ENCODE results near the gene AJAP1. TPM values are rescaled to one million over a fixed set of nuclear protein-coding genes. Genes with fewer than 3 reads are reported as not detected.

AJAP1 gene
- total and polyA plus RNA-seq, 9 donors: 1.2 to 20.8 (median 12.5) TPM

DNA sequence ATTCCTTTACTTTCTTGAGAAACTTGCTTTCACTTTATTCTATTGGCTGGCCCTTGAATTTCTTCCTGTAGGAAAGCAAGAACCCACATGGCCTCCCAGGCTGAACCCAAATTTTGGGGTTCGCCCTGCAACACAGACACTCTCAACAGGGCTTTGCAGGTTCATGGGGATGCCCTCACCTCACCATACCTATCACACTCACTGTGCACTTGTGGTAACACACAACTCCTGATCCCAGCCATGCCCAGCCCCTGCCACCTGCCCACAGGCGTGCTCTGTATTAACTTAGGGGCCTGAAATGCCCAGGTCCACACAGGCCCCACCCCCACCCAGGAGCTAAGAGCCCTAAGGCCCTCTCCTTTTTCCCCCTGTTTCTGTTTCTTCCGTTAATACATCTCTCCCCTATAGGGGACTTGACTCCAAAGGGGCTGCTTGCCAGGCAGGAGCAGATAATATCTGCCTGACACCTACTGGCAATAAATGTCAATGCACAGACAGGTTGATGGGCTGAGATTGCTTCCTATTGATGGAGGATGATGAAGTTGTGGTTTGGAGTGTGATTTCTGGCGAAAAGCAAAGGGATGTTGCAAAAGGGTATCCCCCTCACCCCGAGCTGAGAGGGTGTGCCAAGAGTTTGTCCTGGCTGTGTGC, 171.5 kb downstream of the AJAP1 start:
- Histone ChIP-seq H3K36me3 (no peaks in the 10 kb centered on the region), H3K4me3 (no peak overlapping the region), H3K27ac (no peak overlapping the region), H3K9me3 (no peaks in the 10 kb centered on the region), H3K27me3 (no peaks in the 10 kb centered on the region), H3K4me1 (ENCODE audit: insufficient read depth) (peaks cover 3% of the 10 kb centered on the region)
- 66 to 71% (median 70%) methylated on average over 5 of the region's 5 CpGs for WGBS, 3 donors
- no peak for DNase-seq
- TF ChIP-seq EP300 (IDR thresholded peaks at IDR 0.05) (no peak), POLR2A (IDR thresholded peaks at IDR 0.05) (no peak)
- TF ChIP-seq, protein P1, sequence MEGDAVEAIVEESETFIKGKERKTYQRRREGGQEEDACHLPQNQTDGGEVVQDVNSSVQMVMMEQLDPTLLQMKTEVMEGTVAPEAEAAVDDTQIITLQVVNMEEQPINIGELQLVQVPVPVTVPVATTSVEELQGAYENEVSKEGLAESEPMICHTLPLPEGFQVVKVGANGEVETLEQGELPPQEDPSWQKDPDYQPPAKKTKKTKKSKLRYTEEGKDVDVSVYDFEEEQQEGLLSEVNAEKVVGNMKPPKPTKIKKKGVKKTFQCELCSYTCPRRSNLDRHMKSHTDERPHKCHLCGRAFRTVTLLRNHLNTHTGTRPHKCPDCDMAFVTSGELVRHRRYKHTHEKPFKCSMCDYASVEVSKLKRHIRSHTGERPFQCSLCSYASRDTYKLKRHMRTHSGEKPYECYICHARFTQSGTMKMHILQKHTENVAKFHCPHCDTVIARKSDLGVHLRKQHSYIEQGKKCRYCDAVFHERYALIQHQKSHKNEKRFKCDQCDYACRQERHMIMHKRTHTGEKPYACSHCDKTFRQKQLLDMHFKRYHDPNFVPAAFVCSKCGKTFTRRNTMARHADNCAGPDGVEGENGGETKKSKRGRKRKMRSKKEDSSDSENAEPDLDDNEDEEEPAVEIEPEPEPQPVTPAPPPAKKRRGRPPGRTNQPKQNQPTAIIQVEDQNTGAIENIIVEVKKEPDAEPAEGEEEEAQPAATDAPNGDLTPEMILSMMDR (IDR thresholded peaks at IDR 0.05): no peak
- intact Hi-C loops (cut with DNase I): no loop called here

DNA sequence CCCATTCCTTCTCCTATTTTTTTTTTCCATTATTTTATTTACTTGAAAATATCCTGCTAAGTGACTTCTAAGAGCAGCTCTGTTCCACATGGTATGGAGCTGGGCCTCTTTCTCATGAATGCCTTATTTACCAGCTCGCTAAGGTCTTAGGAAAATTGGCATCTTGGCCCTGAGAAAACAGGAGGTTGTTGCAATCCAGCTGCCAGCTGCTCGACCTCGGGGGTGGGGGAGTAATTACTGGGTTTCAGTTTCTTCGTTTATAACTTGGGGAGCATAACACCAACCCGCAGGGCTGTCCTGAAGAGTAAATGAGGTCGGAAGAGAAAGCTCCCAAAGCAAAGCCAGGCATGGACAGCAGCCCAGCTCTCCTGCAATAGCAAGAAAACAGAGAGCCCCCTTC, 176.3 kb downstream of the AJAP1 start:
- Histone ChIP-seq H3K4me1 (ENCODE audit: insufficient read depth) (peaks cover 5% of the 10 kb centered on the region), H3K4me3 (no peak overlapping the region), H3K36me3 (no peaks in the 10 kb centered on the region), H3K27ac (no peak overlapping the region), H3K9me3 (no peaks in the 10 kb centered on the region), H3K27me3 (no peaks in the 10 kb centered on the region)
- WGBS, 3 donors: 5 to 20% (median 11%) methylated on average over 6 of the region's 6 CpGs
- peak in 3 of 5 donors; percentile 13 to 46 (median 27) for DNase-seq
- intact Hi-C loops (cut with DNase I): no loop called here
- TF ChIP-seq, protein P1 (IDR thresholded peaks at IDR 0.05): no peak
- TF ChIP-seq EP300 (IDR thresholded peaks at IDR 0.05) (no peak), POLR2A (IDR thresholded peaks at IDR 0.05) (no peak)

DNA sequence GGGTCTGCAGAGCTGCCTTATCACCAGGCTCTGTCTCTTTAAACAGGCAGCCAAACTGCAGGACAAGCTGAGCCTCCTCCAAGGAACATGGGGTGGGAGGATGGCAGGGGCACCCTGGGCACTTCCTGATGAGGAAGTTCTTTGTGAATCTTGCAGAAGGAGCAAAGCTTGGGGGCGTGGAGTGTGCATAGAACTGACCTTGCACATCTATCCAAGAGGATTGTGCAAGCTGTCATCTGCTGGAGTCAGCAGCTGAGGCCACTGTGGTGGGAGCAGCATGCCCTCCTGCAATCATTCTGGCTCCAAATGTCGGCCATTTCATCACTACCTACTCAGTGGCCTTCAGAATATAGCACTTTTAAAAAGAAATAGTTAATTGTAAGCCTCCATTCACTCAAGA, 182.2 kb downstream of the AJAP1 start:
- peak in 1 of 5 donors; percentile 14 for DNase-seq
- H3K27me3 ChIP-seq: no peaks in the 10 kb centered on the region
- no peak for TF ChIP-seq EP300 (IDR thresholded peaks at IDR 0.05)
- TF ChIP-seq, protein P1 (IDR thresholded peaks at IDR 0.05): no peak
- no peak for TF ChIP-seq POLR2A (IDR thresholded peaks at IDR 0.05)
- WGBS, 3 donors: 23 to 34% (median 26%) methylated on average over 2 of the region's 2 CpGs
- H3K27ac ChIP-seq: no peak overlapping the region
- no peak overlapping the region for H3K4me3 ChIP-seq
- peaks cover 1% of the 10 kb centered on the region for H3K4me1 ChIP-seq (ENCODE audit: insufficient read depth)
- intact Hi-C loops (cut with DNase I): no loop called here
- no peaks in the 10 kb centered on the region for H3K36me3 ChIP-seq
- no peaks in the 10 kb centered on the region for H3K9me3 ChIP-seq

DNA sequence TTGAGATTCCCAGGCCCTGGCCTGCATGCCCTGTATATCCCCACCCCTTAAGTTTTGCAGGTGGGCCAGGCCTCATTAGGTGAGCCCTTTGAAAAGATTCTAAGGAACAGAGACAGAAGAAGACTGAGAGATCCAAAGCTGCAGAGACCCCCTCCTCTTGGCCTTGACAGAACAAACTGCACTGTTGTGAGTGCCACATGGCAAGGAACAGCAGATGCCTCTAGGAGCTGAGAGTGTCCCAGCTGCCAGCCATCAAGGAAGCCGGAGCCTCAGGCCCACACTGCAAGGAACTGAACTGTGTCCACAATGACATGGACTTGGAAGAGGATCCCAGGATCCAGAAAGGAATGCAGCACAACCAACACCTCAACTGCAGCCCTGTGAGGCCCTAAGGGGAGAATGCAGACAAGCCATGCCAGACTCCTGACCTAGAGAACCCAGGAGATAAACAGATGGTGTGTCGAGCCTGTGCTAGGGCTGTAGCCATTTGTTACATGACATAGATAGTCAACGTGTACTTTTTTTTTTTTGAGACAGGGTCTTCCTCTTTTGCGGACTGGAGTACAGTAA, 182.7 kb downstream of the AJAP1 start:
- DNase-seq: no peak
- no peaks in the 10 kb centered on the region for H3K27me3 ChIP-seq
- no peak overlapping the region for H3K27ac ChIP-seq
- H3K4me3 ChIP-seq: no peak overlapping the region
- WGBS, 3 donors: 31 to 40% (median 36%) methylated on average over 4 of the region's 4 CpGs
- peaks cover 1% of the 10 kb centered on the region for H3K4me1 ChIP-seq (ENCODE audit: insufficient read depth)
- TF ChIP-seq EP300 (IDR thresholded peaks at IDR 0.05) (no peak), POLR2A (IDR thresholded peaks at IDR 0.05) (no peak)
- TF ChIP-seq, protein P1 (IDR thresholded peaks at IDR 0.05): no peak
- no peaks in the 10 kb centered on the region for H3K36me3 ChIP-seq
- no peaks in the 10 kb centered on the region for H3K9me3 ChIP-seq
- intact Hi-C loops (cut with DNase I): no loop called here

Measured in ovary (tissue), 9 donors.